GM04504 (cell line): ENCODE measurements around the gene SPRYD3.
"Not testable (repeated sequence)": the region's sequence is repeated elsewhere in the genome, so short reads cannot be mapped to it uniquely, and the experiment has no call there.

Experiments used
- DNase-seq: peaks from one replicate; pipeline ENCODE4 v3.0.0-alpha.2; 2012; ENCODE audit warnings: low read depth

Gene SPRYD3

GRCh38 chr12:53051881-53052412 lies 27.2 kb downstream of the SPRYD3 start:
- no peak for DNase-seq

GRCh38 chr12:53051058-53051880 lies 27.9 kb downstream of the SPRYD3 start:
- DNase-seq = peak; percentile 52

DNA sequence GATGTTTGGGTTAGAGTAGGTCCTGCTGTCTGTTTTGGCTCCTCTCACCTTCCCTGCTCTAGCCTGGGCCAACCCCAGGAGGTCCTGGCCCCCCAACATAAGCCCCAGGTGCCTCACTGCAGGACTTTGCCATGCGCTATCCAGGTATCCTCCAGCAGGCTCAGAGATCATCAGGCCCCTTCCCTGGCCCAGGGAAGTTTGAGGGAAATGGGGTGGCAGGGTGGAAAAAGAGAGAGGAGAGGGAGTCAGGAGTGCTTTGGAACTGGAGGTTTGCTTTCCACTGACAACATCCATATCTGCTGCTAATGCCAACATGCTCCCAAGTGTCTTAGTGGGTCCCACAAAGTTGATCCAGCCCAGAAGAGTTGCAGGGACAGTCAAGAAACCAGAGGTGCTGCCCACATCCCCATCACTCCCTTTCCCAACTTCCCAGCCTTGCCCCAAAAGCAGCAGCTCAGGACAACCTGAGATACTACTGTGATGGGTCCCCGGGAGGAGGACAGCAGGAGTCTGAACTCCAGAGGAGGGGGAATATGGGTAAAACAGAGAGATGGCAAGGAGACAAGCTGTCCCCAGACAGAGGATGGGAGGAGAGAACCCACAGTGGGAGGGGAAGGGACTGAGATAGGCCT lies 28.6 kb downstream of the SPRYD3 start:
- DNase-seq = no peak

GRCh38 chr12:53049571-53050318 lies 29.4 kb downstream of the SPRYD3 start, which contains the start of gene TNS2:
Gene TNS2, plus strand, starts transcription at chr12:53050065. Its CDS starts 121 bp downstream, at chr12:53050186.
- DNase-seq = no peak

GRCh38 chr12:53048780-53049401 lies 30.3 kb downstream of the SPRYD3 start:
- DNase-seq = peak; percentile 49

GRCh38 chr12:53048033-53048779 lies 31.0 kb downstream of the SPRYD3 start:
- DNase-seq = no peak

DNA sequence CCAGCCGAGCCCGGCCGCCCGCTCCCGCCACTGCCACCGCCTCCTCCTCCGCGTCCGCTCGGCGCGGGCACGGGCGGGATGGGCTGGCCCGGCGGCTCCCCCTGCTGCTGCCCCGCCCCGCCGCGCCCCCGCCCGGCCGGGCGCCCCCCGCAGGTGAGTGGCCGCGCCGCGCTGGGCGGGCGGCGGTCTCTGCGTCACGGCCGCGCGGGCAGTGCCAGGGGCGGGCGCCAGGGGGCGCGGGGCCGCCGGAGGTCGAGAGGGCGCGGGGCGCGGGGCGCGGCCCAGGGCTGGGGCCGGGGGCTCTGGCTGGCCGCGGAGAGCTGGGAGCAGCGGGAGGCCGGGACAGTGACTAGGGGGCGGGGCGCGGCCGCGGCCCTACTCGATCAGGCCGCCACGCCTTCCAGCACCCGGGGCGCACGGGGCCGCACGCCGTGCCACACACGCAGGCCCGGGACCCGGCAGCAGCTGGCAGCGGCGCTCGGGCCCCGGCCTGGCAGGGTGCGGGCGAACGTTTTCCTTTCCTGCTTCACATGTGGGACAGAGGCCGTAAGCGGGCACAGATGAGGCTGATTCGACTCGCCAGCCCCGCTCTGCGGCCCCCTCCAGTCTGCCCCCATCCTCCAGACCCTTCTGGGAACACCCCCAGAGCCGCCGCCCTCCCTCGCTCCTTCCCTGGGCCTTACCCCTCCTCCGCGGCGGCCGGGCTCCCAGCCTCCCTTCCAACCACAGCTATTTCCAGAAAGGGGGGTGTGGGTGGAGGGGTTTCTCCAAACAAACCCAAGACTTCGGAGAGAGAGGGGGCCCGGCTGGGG lies 31.8 kb downstream of the SPRYD3 start:
- peak; percentile 50 for DNase-seq

DNA sequence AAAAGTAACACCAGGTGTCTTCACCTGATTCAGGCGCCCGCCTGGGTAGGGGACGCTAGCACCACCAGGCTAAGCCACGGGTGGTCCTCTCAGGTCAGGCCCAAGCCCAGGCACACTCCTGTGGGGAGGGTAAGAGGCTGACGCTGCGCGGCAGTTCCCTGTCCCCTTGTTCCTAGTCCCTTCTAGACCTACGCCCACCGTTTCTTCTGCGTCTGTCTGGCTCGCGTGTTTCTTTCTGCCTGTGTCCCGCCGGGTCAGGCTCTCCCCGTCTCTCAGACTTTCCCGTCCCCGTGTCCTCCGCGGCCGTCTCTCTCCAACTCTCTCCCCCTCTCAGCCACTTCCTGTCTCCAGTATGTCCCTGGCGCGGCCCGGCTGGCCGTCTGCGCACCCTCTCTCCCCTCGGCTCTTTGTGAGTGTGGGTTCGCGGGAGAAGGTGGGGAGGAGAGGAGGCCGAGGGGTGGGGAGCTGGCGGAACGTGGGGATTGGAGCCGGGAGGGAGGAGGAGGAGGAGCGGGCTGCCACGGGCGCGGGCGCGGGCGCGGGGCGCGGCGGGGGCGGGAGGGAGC lies 32.5 kb downstream of the SPRYD3 start:
- DNase-seq = peak; percentile 79

DNA sequence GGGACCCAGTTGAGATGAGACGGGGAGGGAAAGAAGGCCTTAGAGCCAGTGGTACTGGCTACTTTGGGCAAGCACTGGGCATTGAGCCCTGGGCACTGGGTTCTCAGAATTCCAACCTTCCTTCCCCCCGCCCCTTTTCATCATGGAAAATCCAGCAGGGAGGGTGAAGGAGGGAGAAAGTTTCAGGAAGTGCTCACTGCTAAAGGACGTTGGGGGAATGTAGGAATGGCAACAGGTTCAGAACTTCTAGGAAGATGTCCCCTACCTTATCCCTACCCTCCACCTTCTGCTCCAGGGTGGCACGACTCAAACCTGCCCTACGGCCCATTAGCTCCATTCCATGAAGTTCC lies 33.5 kb downstream of the SPRYD3 start:
- no peak for DNase-seq

DNA sequence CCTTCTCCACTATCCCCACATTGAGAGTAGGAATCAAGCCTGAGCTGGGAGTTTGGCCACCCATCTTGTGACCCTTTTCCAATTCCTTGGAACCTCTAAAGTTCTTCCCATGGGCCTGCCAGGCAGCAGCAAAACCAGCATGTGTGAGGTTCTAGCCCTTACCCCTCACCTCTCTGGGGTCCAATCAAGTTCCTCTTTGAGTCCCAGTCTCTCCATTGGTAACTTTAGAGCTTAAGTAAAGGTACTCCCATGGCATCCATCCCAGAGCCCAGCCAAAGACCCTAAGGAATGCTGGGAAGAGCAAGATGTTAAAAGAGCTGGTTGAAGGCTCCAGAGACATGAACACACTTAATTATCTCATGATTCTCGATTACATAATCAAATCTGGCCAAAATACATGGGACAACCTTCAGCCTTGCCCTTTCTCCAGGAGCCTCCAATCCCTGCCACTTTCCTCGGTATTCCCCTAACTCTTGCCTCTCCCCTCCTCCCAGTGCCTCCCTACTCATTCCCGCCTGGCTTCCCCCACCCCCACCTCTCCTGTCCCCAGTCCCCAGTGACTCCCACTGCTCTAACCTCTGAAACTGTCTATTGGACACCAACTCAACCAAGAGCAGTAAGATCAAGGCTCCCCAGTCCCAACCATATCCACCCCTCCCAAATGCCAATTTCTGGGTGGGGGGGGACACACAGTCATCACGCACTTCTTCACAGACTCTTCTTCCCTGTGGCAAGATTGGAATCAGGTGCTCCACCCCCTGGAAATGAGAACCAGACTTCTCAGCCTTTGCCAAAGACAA lies 34.1 kb downstream of the SPRYD3 start:
- DNase-seq = no peak

- no peak for DNase-seq
Observed at GRCh38 chr12:53044052-53044581, 35.1 kb downstream of the SPRYD3 start.

GRCh38 chr12:53042607-53043454 lies 36.4 kb downstream of the SPRYD3 start:
- DNase-seq = no peak

DNA sequence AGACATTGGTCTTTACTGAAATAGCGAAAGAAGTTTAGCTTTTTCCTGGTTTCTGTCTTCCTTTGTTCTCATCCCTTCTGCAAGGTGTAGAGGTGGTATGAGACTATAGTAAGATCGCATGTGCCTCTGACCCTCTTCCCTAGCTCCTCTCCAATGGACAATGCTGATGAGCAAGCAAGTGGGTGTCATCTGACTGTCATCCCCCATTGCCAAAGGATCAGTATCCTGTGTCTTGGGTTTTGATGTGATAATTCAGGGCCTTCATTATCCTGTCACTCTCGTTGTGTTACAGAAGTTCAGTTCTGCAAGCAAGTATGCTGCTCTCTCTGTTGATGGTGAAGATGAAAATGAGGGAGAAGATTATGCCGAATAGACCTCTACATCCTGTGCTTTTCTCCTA lies 39.3 kb downstream of the SPRYD3 start:
- no peak for DNase-seq

- no peak for DNase-seq
Observed at GRCh38 chr12:53036802-53037201, 42.4 kb downstream of the SPRYD3 start.

DNA sequence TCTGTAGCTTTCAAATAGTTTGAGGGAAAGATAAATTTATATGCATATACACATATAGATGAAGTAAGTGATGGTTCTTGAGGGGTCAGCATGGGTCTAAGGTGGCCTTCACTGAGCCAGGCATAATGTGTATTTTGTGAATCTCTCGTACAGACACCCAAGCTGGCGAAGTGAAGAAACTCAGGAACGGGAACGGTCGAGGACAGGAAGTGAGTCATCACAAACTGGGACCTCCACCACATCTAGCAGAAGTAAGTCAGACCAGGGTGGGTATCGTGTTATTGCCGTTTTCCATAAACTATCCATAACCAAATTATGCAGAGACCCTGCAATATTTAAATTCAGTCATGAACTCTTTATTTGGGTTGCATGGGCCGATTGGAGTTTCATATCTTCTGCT lies 44.7 kb downstream of the SPRYD3 start:
- no peak for DNase-seq

- not testable (repeated sequence) for DNase-seq
Observed at GRCh38 chr12:53033832-53034231, 45.4 kb downstream of the SPRYD3 start.

GRCh38 chr12:53031616-53032015 lies 47.6 kb downstream of the SPRYD3 start:
- DNase-seq = no peak

DNA sequence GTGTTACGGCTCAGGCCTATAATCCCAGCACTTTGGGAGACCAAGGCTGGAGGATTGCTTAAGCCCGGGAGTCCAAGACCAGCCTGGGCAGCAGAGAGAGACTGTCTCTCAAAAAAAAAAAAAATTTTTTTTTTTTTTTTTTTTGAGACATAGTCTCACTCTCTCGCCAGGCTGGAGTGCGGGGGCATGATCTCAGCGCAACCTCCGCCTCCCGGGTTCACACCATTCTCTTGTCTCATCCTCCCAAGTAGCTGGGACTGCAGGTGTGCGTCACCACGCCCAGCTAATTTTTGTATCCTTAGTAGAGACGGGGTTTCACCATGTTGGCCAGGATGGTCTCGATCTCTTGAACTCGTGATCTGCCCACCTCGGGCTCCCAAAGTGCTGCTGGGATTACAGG lies 52.2 kb downstream of the SPRYD3 start:
- DNase-seq = not testable (repeated sequence)
